Glutamatergic neuron (in vitro differentiated cells): ENCODE results near the gene AGRN. TPM values are rescaled to one million over a fixed set of nuclear protein-coding genes. Genes with fewer than 3 reads are reported as not detected.
A peak's percentile ranks its signal among the peaks of the same experiment; 100 is the strongest.
"Not testable (repeated sequence)": the region's sequence is repeated elsewhere in the genome, so short reads cannot be mapped to it uniquely, and the experiment has no call there.

Experiments used
- DNase-seq: peaks from one replicate; pipeline ENCODE4 v3.0.0; 2022
- H3K27ac Mint-ChIP-seq: one replicate; pipeline ENCODE4 v1.8.0; 2020; ENCODE audit warnings: mild to moderate bottlenecking, mixed read lengths, inconsistent platforms; ENCODE audit not compliant: unreplicated experiment
- H3K27me3 Mint-ChIP-seq: one replicate; pipeline ENCODE4 v1.8.0; 2020; ENCODE audit warnings: mild to moderate bottlenecking, moderate library complexity, mixed read lengths, inconsistent platforms; ENCODE audit not compliant: unreplicated experiment
- H3K36me3 Mint-ChIP-seq: one replicate; pipeline ENCODE4 v1.8.0; 2020; ENCODE audit warnings: mild to moderate bottlenecking, mixed read lengths, inconsistent platforms; ENCODE audit not compliant: unreplicated experiment
- H3K4me1 Mint-ChIP-seq: one replicate; pipeline ENCODE4 v1.8.0; 2020; ENCODE audit warnings: mild to moderate bottlenecking, low read depth, mixed read lengths, inconsistent platforms; ENCODE audit not compliant: unreplicated experiment
- H3K4me3 Mint-ChIP-seq: one replicate; pipeline ENCODE4 v1.8.0; 2020; ENCODE audit warnings: mild to moderate bottlenecking, mixed read lengths, inconsistent platforms; ENCODE audit not compliant: unreplicated experiment
- H3K9me3 Mint-ChIP-seq: one replicate; pipeline ENCODE4 v1.8.0; 2020; ENCODE audit warnings: mild to moderate bottlenecking, moderate library complexity, mixed read lengths, inconsistent platforms; ENCODE audit not compliant: unreplicated experiment
- CTCF ChIP-seq: fragments of 200-600 bp; sonication (generic); IDR thresholded peaks from one replicate; pipeline ENCODE4 v1.5.0; 2021; ENCODE audit not compliant: partially characterized antibody, unreplicated experiment
- total RNA-seq: library from RNA; stranded (reverse); fragmentation: NEBNext Ultra II Directional; extraction: Animal tissue kit (Norgen Biotek cat#: 25700); gene quantifications from one replicate; pipeline ENCODE4 v1.2.1, GENCODE V29; 2021; ENCODE audit not compliant: unreplicated experiment

AGRN gene
- total RNA-seq, 1 donor from 2014 or later, result 914 TPM

- H3K4me3 Mint-ChIP-seq, result no peak overlapping the region
- no peak for TF ChIP-seq CTCF
Measured at GRCh38 chr1:1006305-1007159, 13.4 kb upstream of the AGRN start.

GRCh38 chr1:1010131-1010530 is 9.8 kb upstream of the AGRN start:
- H3K9me3 Mint-ChIP-seq, DNase-seq, H3K27ac Mint-ChIP-seq, H3K27me3 Mint-ChIP-seq, H3K4me3 Mint-ChIP-seq, H3K36me3 Mint-ChIP-seq: not testable (repeated sequence)
- H3K4me1 Mint-ChIP-seq, result peaks cover 21% of the 10 kb centered on the region

More at GRCh38 chr1:1006305-1007159, 13.4 kb upstream of the AGRN start:
- H3K27me3 Mint-ChIP-seq, result peaks cover 12% of the 10 kb centered on the region
- no peak for DNase-seq
- no peaks in the 10 kb centered on the region for H3K36me3 Mint-ChIP-seq
- H3K4me1 Mint-ChIP-seq, result peaks cover 18% of the 10 kb centered on the region
- peak overlapping the region; percentile 17 for H3K27ac Mint-ChIP-seq
- H3K9me3 Mint-ChIP-seq, result peaks cover 5% of the 10 kb centered on the region

- H3K4me3 Mint-ChIP-seq, result peak overlapping the region; percentile 40
- no peak for TF ChIP-seq CTCF
- no peak overlapping the region for H3K27ac Mint-ChIP-seq
- H3K27me3 Mint-ChIP-seq, result peaks cover 1% of the 10 kb centered on the region
- peaks cover 5% of the 10 kb centered on the region for H3K9me3 Mint-ChIP-seq
- no peak for DNase-seq
- H3K4me1 Mint-ChIP-seq, result peaks cover 17% of the 10 kb centered on the region
- no peaks in the 10 kb centered on the region for H3K36me3 Mint-ChIP-seq
Measured at GRCh38 chr1:1011396-1011949, 8.4 kb upstream of the AGRN start.

GRCh38 chr1:1012736-1013104 is 7.2 kb upstream of the AGRN start:
- H3K9me3 Mint-ChIP-seq, H3K27ac Mint-ChIP-seq, H3K4me3 Mint-ChIP-seq, H3K36me3 Mint-ChIP-seq, DNase-seq, H3K27me3 Mint-ChIP-seq: not testable (repeated sequence)
- H3K4me1 Mint-ChIP-seq, result peaks cover 20% of the 10 kb centered on the region

GRCh38 chr1:1013105-1013921 is 6.6 kb upstream of the AGRN start, which contains the start of gene ISG15:
ISG15 (plus strand) TSS chr1:1013497; CDS start chr1:1013574, 77 bp downstream.
- no peak for TF ChIP-seq CTCF
- Mint-ChIP-seq H3K9me3 (peaks cover 9% of the 10 kb centered on the region), H3K4me3 (peak within 1 kb of the TSS; percentile 76), H3K27ac (peak within 1 kb of the TSS; percentile 82), H3K36me3 (no peaks in the 10 kb centered on the region), H3K27me3 (peaks cover 5% of the 10 kb centered on the region), H3K4me1 (peaks cover 20% of the 10 kb centered on the region)
- DNase-seq, result no peak
